Calu3 (cell line): ENCODE results near the gene AVPI1. TPM values are rescaled to one million over a fixed set of nuclear protein-coding genes. Genes with fewer than 3 reads are reported as not detected.
"Not testable (repeated sequence)": the region's sequence is repeated elsewhere in the genome, so short reads cannot be mapped to it uniquely, and the experiment has no call there.

Source experiments
- BruUV-seq: library from RNA; stranded (reverse); fragments of 400-500 nt; replicated peaks from 2 replicates; lab custom pipeline; 2021; lab: Mats Ljungman, UMichigan
- CTCF ChIA-PET: fragments of 300-600 bp; sonication (Branson Sonifier 250); formaldehyde crosslinking; loops from one replicate; lab custom pipeline; 2022; ENCODE audit warnings: antibody characterized with exemption; lab: Charles Lee
- DNase-seq: peaks from one replicate; pipeline ENCODE4 v3.0.0; 2022
- H3K27ac Mint-ChIP-seq: one replicate; pipeline ENCODE4 v1.8.0; 2022; ENCODE audit warnings: mixed read lengths; ENCODE audit not compliant: unreplicated experiment
- H3K27me3 Mint-ChIP-seq: one replicate; pipeline ENCODE4 v1.8.0; 2022; ENCODE audit warnings: mixed read lengths; ENCODE audit not compliant: unreplicated experiment
- H3K36me3 Mint-ChIP-seq: one replicate; pipeline ENCODE4 v1.8.0; 2022; ENCODE audit warnings: mild to moderate bottlenecking, moderate library complexity, mixed read lengths; ENCODE audit not compliant: insufficient read depth, unreplicated experiment
- H3K4me1 Mint-ChIP-seq: one replicate; pipeline ENCODE4 v1.8.0; 2022; ENCODE audit warnings: mild to moderate bottlenecking, low read depth, mixed read lengths; ENCODE audit not compliant: unreplicated experiment
- H3K4me3 Mint-ChIP-seq: one replicate; pipeline ENCODE4 v1.8.0; 2022; ENCODE audit warnings: mild to moderate bottlenecking, low read depth, moderate library complexity, mixed read lengths; ENCODE audit not compliant: unreplicated experiment
- H3K9me3 Mint-ChIP-seq: one replicate; pipeline ENCODE4 v1.8.0; 2022; ENCODE audit warnings: low read depth, mixed read lengths; ENCODE audit not compliant: unreplicated experiment
- intact Hi-C: fragments of 100-400 bp; cut with micrococcal nuclease; formaldehyde crosslinking; loops from one replicate; pipeline ENCODE4 v1.10.0; 2022; ENCODE audit not compliant: unreplicated experiment
- total RNA-seq: library from RNA; stranded (reverse); gene quantifications from 2 replicates; pipeline ENCODE4 v1.2.3, GENCODE V29; 2022
- TF ChIP-seq, protein P1 (sequence below): fragments of 200-600 bp; IDR thresholded peaks from one replicate; pipeline ENCODE4 v1.8.0; 2022; ENCODE audit warnings: antibody characterized with exemption; ENCODE audit not compliant: unreplicated experiment

The AVPI1 gene
- total RNA-seq, 1 experiment from 2014 or later = 16.9 TPM

- H3K4me3 Mint-ChIP-seq = no peak overlapping the region
- peaks cover 26% of the 10 kb centered on the region for H3K36me3 Mint-ChIP-seq
- no peaks in the 10 kb centered on the region for H3K9me3 Mint-ChIP-seq
- TF ChIP-seq, protein P1, sequence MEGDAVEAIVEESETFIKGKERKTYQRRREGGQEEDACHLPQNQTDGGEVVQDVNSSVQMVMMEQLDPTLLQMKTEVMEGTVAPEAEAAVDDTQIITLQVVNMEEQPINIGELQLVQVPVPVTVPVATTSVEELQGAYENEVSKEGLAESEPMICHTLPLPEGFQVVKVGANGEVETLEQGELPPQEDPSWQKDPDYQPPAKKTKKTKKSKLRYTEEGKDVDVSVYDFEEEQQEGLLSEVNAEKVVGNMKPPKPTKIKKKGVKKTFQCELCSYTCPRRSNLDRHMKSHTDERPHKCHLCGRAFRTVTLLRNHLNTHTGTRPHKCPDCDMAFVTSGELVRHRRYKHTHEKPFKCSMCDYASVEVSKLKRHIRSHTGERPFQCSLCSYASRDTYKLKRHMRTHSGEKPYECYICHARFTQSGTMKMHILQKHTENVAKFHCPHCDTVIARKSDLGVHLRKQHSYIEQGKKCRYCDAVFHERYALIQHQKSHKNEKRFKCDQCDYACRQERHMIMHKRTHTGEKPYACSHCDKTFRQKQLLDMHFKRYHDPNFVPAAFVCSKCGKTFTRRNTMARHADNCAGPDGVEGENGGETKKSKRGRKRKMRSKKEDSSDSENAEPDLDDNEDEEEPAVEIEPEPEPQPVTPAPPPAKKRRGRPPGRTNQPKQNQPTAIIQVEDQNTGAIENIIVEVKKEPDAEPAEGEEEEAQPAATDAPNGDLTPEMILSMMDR = no peak
- no TSS peak for BruUV-seq
- DNase-seq = no peak
- peaks cover 17% of the 10 kb centered on the region for H3K4me1 Mint-ChIP-seq
- H3K27me3 Mint-ChIP-seq = no peaks in the 10 kb centered on the region
- CTCF ChIA-PET = no interaction called here
- intact Hi-C loops = no loop called here
- H3K27ac Mint-ChIP-seq = no peak overlapping the region
Measured at GRCh38 chr10:97644936-97645335, 42.1 kb downstream of the AVPI1 start.

- H3K9me3 Mint-ChIP-seq = no peaks in the 10 kb centered on the region
- BruUV-seq = no TSS peak
- no peaks in the 10 kb centered on the region for H3K27me3 Mint-ChIP-seq
- intact Hi-C loops = no loop called here
- no peak for DNase-seq
- TF ChIP-seq, protein P1 = no peak
- H3K27ac Mint-ChIP-seq = no peak overlapping the region
- H3K4me1 Mint-ChIP-seq = peaks cover 17% of the 10 kb centered on the region
- H3K36me3 Mint-ChIP-seq = peaks cover 26% of the 10 kb centered on the region
- H3K4me3 Mint-ChIP-seq = no peak overlapping the region
- CTCF ChIA-PET = no interaction called here
Measured at GRCh38 chr10:97643441-97643985, 43.5 kb downstream of the AVPI1 start.

GRCh38 chr10:97642471-97643159 is 44.4 kb downstream of the AVPI1 start:
- CTCF ChIA-PET = interaction anchor here (0.7 kb wide), 2 partner anchors 58 to 1014 kb away, joined by 3 to 4 read pairs; partner anchors contain the start of gene HOGA1
- DNase-seq, H3K27ac Mint-ChIP-seq: not testable (repeated sequence)

GRCh38 chr10:97640868-97641811 is 45.9 kb downstream of the AVPI1 start:
- H3K27me3 Mint-ChIP-seq = no peaks in the 10 kb centered on the region
- no peak for DNase-seq
- H3K27ac Mint-ChIP-seq = no peak overlapping the region
- TF ChIP-seq, protein P1 = no peak
- H3K9me3 Mint-ChIP-seq = no peaks in the 10 kb centered on the region
- intact Hi-C loops = no loop called here
- BruUV-seq = TSS peak; percentile 53
- CTCF ChIA-PET = interaction anchor here (0.6 kb wide), 1 partner anchor 8 kb away, joined by 3 read pairs; no protein-coding TSS in a partner anchor
- peaks cover 9% of the 10 kb centered on the region for H3K4me1 Mint-ChIP-seq
- H3K4me3 Mint-ChIP-seq = peak overlapping the region; percentile 92
- peaks cover 26% of the 10 kb centered on the region for H3K36me3 Mint-ChIP-seq

More at GRCh38 chr10:97642471-97643159, 44.4 kb downstream of the AVPI1 start:
- intact Hi-C loops, H3K27me3 Mint-ChIP-seq, H3K9me3 Mint-ChIP-seq, BruUV-seq: not testable (repeated sequence)
- Mint-ChIP-seq H3K36me3 (peaks cover 26% of the 10 kb centered on the region), H3K4me1 (peaks cover 13% of the 10 kb centered on the region), H3K4me3 (peak overlapping the region; percentile 92)
